HFF-Myc (cell line): ENCODE measurements around the gene DPP10.

ENCODE experiments used
- DNase-seq: peaks from one replicate; pipeline ENCODE4 v3.0.0-alpha.2; 2011; ENCODE audit warnings: low read depth; ENCODE audit errors: extremely low read depth
- H3K4me3 ChIP-seq: replicated peaks from 2 replicates; pipeline ENCODE4 v1.5.1; 2011; ENCODE audit warnings: low read depth, mild to moderate bottlenecking, control low read depth, low read length
- TF ChIP-seq, protein P1 (sequence below): IDR thresholded peaks from 2 replicates; pipeline ENCODE4 v1.5.1; 2012; ENCODE audit warnings: mild to moderate bottlenecking, low read depth, low read length, control low read depth; ENCODE audit errors: missing control alignments

The DPP10 gene

DNA sequence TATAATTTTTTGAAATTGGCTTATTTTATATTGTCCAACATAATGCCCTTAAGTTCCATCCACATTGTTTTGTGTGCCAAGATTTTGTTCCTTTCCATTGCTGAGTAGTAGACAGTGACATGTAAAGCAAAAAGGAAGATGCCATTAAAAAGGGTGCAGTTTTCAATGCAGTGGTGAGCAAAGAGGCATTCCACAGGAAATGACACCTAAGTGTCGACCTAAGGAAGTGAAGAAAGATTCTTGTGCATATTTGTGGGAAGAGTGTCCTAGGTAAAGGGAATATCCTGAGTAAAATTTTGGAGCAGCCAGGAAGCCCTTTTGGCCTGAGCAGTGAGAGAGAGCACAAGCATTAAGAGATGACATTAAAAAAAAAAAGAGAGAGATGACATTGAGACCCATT, 1099.9 kb downstream of the DPP10 start:
- TF ChIP-seq, protein P1, sequence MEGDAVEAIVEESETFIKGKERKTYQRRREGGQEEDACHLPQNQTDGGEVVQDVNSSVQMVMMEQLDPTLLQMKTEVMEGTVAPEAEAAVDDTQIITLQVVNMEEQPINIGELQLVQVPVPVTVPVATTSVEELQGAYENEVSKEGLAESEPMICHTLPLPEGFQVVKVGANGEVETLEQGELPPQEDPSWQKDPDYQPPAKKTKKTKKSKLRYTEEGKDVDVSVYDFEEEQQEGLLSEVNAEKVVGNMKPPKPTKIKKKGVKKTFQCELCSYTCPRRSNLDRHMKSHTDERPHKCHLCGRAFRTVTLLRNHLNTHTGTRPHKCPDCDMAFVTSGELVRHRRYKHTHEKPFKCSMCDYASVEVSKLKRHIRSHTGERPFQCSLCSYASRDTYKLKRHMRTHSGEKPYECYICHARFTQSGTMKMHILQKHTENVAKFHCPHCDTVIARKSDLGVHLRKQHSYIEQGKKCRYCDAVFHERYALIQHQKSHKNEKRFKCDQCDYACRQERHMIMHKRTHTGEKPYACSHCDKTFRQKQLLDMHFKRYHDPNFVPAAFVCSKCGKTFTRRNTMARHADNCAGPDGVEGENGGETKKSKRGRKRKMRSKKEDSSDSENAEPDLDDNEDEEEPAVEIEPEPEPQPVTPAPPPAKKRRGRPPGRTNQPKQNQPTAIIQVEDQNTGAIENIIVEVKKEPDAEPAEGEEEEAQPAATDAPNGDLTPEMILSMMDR = no peak
- DNase-seq = no peak
- H3K4me3 ChIP-seq = no peak overlapping the region

DNA sequence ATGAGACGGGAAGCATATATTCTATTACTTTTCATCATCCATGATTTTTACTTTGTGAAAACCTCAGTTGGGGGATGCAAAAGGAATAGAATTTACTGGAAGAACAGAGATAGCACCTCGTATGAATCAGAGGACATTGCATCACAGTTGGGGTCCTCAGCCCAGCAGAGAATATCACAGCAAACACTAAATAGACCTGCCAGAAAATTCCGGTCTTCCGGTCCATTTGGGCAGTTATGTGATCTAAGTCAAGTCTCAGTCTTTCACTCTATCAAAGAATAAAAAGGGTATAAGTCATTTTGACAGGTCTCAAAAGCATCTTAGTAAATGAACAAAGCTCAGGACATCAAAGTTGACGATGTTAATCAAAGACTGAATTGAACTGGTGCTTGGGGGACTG, 1100.6 kb downstream of the DPP10 start:
- TF ChIP-seq, protein P1 = no peak
- DNase-seq = no peak
- H3K4me3 ChIP-seq = no peak overlapping the region

- H3K4me3 ChIP-seq = no peak overlapping the region
- DNase-seq = no peak
- TF ChIP-seq, protein P1 = no peak
Observed at GRCh38 chr2:115543461-115543860, 1101.0 kb downstream of the DPP10 start.

DNA sequence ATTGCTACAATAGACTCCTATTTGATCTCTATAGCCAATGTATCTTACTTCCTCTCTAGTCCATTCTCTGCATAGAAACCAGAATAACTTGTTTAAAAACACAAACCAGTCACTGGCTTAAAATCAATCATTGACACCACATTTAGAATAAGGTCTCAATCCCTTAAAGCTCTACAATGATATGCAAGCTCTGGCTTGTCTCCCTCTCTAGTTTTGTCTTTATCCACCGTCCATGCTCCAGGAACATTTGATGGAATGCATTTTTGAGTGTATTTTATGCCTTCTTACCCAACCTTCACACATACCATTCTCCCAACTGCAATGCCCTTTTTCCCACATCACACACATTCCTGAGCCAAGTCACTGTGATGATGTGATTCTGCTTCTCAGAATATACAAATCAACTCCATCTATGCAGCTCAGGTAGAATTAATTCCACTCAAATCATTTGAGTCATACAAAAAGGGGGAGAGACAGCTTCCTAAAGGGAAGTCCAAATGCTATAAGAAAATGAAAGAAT, 1107.2 kb downstream of the DPP10 start:
- no peak overlapping the region for H3K4me3 ChIP-seq
- no peak for DNase-seq
- TF ChIP-seq, protein P1 = no peak

- TF ChIP-seq, protein P1 = no peak
- H3K4me3 ChIP-seq = no peak overlapping the region
- no peak for DNase-seq
Observed at GRCh38 chr2:115552726-115553125, 1110.3 kb downstream of the DPP10 start.

DNA sequence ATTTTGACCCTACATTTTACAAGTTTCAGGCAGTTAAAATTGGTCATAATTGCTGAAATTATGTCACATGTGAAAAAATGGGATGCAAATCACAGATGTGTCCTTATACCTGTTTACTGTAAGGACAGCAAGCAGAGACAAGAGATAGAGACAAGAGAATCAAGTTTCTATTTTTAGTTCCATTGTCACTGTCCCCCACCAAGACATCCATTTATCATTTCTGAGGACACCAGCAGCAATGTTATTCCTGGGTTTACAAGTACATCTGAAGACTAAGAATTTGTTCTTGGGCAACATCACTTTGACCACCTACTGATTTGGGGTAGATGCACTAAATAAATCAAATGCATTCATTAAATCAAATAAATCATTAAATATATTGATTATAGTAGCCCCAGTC, 1111.7 kb downstream of the DPP10 start:
- TF ChIP-seq, protein P1 = no peak

GRCh38 chr2:115558725-115559124, 1116.3 kb downstream of the DPP10 start:
- no peak overlapping the region for H3K4me3 ChIP-seq
- no peak for DNase-seq
- TF ChIP-seq, protein P1 = no peak

More for the DNA sequence above, 1111.7 kb downstream of the DPP10 start:
- no peak overlapping the region for H3K4me3 ChIP-seq
- DNase-seq = no peak
